HG02970 (cell line): ENCODE measurements around the gene IGSF8.

ENCODE experiments used
- ATAC-seq: cut with Tn5 transposase; IDR thresholded peaks from one replicate; pipeline ENCODE4 v1.9.1; 2021; ENCODE audit warnings: mild to moderate bottlenecking, moderate library complexity, moderate number of reproducible peaks; ENCODE audit not compliant: unreplicated experiment, low FRiP score

IGSF8 gene

GRCh38 chr1:160092366-160093068, 5.9 kb downstream of the IGSF8 start:
- ATAC-seq, result no peak

GRCh38 chr1:160091666-160092223, 6.7 kb downstream of the IGSF8 start:
- ATAC-seq, result no peak

GRCh38 chr1:160090760-160091159, 7.7 kb downstream of the IGSF8 start:
- no peak for ATAC-seq

GRCh38 chr1:160089883-160090282, 8.5 kb downstream of the IGSF8 start:
- no peak for ATAC-seq

GRCh38 chr1:160087118-160087662, 11.2 kb downstream of the IGSF8 start:
- ATAC-seq, result no peak

GRCh38 chr1:160086456-160086892, 11.9 kb downstream of the IGSF8 start:
- no peak for ATAC-seq

- no peak for ATAC-seq
Observed at GRCh38 chr1:160085686-160086455, 12.5 kb downstream of the IGSF8 start.

GRCh38 chr1:160084771-160085321, 13.6 kb downstream of the IGSF8 start:
- no peak for ATAC-seq

GRCh38 chr1:160083968-160084770, 14.2 kb downstream of the IGSF8 start:
- ATAC-seq, result no peak

GRCh38 chr1:160082926-160083325, 15.5 kb downstream of the IGSF8 start:
- ATAC-seq, result no peak

- ATAC-seq, result no peak
Observed at GRCh38 chr1:160082487-160082886, 15.9 kb downstream of the IGSF8 start.

- no peak for ATAC-seq
Observed at GRCh38 chr1:160081261-160081936, 17.0 kb downstream of the IGSF8 start, which contains the start of gene KCNJ9. Gene KCNJ9, plus strand, starts transcription at chr1:160081538. Its CDS starts 2,493 bp downstream, at chr1:160084031.

GRCh38 chr1:160080381-160081100, 17.9 kb downstream of the IGSF8 start:
- ATAC-seq, result no peak

- no peak for ATAC-seq
Observed at GRCh38 chr1:160079448-160079847, 19.0 kb downstream of the IGSF8 start.

- no peak for ATAC-seq
Observed at GRCh38 chr1:160078512-160079195, 19.8 kb downstream of the IGSF8 start.

GRCh38 chr1:160077486-160077885, 20.9 kb downstream of the IGSF8 start:
- ATAC-seq, result no peak

GRCh38 chr1:160076295-160076694, 22.1 kb downstream of the IGSF8 start:
- ATAC-seq, result no peak

GRCh38 chr1:160075836-160076235, 22.6 kb downstream of the IGSF8 start:
- ATAC-seq, result no peak
